Measurements from ENCODE around the gene RC3H2. TPM values are rescaled to one million over a fixed set of nuclear protein-coding genes. Genes with fewer than 3 reads are reported as not detected.

RC3H2 gene
- total and polyA plus RNA-seq, 2 of the 8 experiments (the other 6 are each of a cell fraction or from before 2014, with no cell fraction given), result 11.2 to 38.4 TPM

GRCh38 chr9:122822938-122823337 is 82.2 kb downstream of the RC3H2 start:
- Histone ChIP-seq H3K4me1 (replicated peaks in 1 of 4; ENCODE audit: control insufficient read depth in 3 of 4, insufficient read depth in 4 of 4, low read length in 3 of 4) (peaks cover 0 to 3% (median 0%) of the 10 kb centered on the region in 4 experiments; a peak in 1 of 7 replicates), H2BK120ac (replicated peaks; ENCODE audit: low read depth, low read length) (no peak overlapping the region), H3K4me2 (ENCODE audit: insufficient read depth in 1 of 2, low read depth in 2 of 2, low read length in 2 of 2) (no peak overlapping the region), H2BK12ac (ENCODE audit: low read depth, low read length) (no peak overlapping the region), H3K27ac (ENCODE audit: low read depth, low read length) (no peak overlapping the region), H2AK5ac (ENCODE audit: low read depth, low read length) (no peak overlapping the region), H3K23me2 (ENCODE audit: low read depth, low read length) (peaks cover 1% of the 10 kb centered on the region; the same call in 1 of the 2 replicates), H4K8ac (ENCODE audit: extremely low read depth, insufficient read depth, low read length) (no peak overlapping the region), H3K79me1 (ENCODE audit: low read depth, low read length) (no peaks in the 10 kb centered on the region; the same call in none of the 2 replicates), H3K56ac (replicated peaks; ENCODE audit: insufficient read length, low read depth, low read length) (no peak overlapping the region), H3K36me3 (ENCODE audit: control insufficient read depth in 2 of 4, insufficient read depth in 4 of 4, low read length in 3 of 4) (peaks cover 10 to 58% (median 38%) of the 10 kb centered on the region in 4 experiments), H4K20me1 (replicated peaks in 1 of 2; ENCODE audit: control insufficient read depth in 1 of 2, insufficient read depth in 2 of 2, low read length in 2 of 2) (peaks cover 6 to 15% of the 10 kb centered on the region in 2 experiments), H3K9me3 (ENCODE audit: insufficient read depth in 2 of 2, low read depth in 1 of 2, low read length in 1 of 2) (no peaks in the 10 kb centered on the region), H3K4me3 (ENCODE audit: extremely low read depth in 1 of 4, insufficient read depth in 2 of 4, low read depth in 3 of 4, low read length in 4 of 4) (no peak overlapping the region), H3K18ac (ENCODE audit: extremely low read depth, low read length) (no peak overlapping the region), H3K23ac (ENCODE audit: insufficient read length) (no peak overlapping the region), H3K79me2 (ENCODE audit: control insufficient read depth in 1 of 2, insufficient read depth in 2 of 2, low read length in 2 of 2) (peaks cover 5 to 35% of the 10 kb centered on the region in 2 experiments; a peak in 3 of 4 replicates), H3K4ac (replicated peaks; ENCODE audit: insufficient read length, low read depth, low read length) (no peak overlapping the region), H2BK15ac (ENCODE audit: low read length) (no peak overlapping the region), H2AFZ (ENCODE audit: low read length) (no peak overlapping the region), H3K14ac (ENCODE audit: insufficient read length) (no peak overlapping the region), H2BK5ac (ENCODE audit: low read depth, low read length) (no peak overlapping the region), H3K27me3 (replicated peaks in 1 of 4; ENCODE audit: control insufficient read depth in 3 of 4, extremely low read depth in 1 of 4, insufficient read depth in 3 of 4, low read length in 3 of 4) (no peaks in the 10 kb centered on the region), H2BK20ac (ENCODE audit: low read length) (no peak overlapping the region), H4K91ac (replicated peaks; ENCODE audit: insufficient read length, low read length) (no peak overlapping the region), H3K9ac (replicated peaks in 1 of 4; ENCODE audit: extremely low read depth in 1 of 4, low read depth in 3 of 4, low read length in 3 of 4) (no peak overlapping the region), H4K5ac (ENCODE audit: insufficient read length, low read depth, low read length) (no peak overlapping the region)
- CTCF ChIA-PET (ENCODE audit: partially characterized antibody), result interaction anchor here (0.6 to 2.1 kb wide), 3 partner anchors 13 to 828 kb away, joined by 3 to 8 read pairs (median 3); no protein-coding TSS in a partner anchor
- POLR2A ChIA-PET (ENCODE audit: partially characterized antibody), result interaction anchor here (1.2 kb wide), 1 partner anchor 39 kb away, joined by 3 read pairs; no protein-coding TSS in a partner anchor
- 91% methylated on average over 4 of the region's 4 CpGs; no CpG with 5 or more reads in 1 of the 2 experiments for WGBS, 2 experiments (ENCODE audit: extremely low coverage in 1 of 2, insufficient coverage in 1 of 2, insufficient read length in 1 of 2, insufficient replicate concordance in 2 of 2, low coverage in 1 of 2, low lambda C conversion rate in 2 of 2, missing lambda C conversion rate in 1 of 2)
- no peak for DNase-seq (ENCODE audit: low read depth in 1 of 2, low spot score in 2 of 2)
- TF ChIP-seq USF2 (IDR thresholded peaks at IDR 0.05; ENCODE audit: low read length), result no peak
- no peak for TF ChIP-seq SAP30 (IDR thresholded peaks at IDR 0.05; ENCODE audit: insufficient read depth, insufficient replicate concordance, low read length)
- no peak for TF ChIP-seq CHD2 (IDR thresholded peaks at IDR 0.05; ENCODE audit: low read length)
- FAIRE-seq, result no peak
